HG02588 (cell line): ENCODE results near the gene CALML5.

Experiments used
- ATAC-seq: cut with Tn5 transposase; IDR thresholded peaks from one replicate; pipeline ENCODE4 v1.9.1; 2021; ENCODE audit warnings: mild to moderate bottlenecking, moderate library complexity; ENCODE audit not compliant: unreplicated experiment

CALML5 gene

DNA sequence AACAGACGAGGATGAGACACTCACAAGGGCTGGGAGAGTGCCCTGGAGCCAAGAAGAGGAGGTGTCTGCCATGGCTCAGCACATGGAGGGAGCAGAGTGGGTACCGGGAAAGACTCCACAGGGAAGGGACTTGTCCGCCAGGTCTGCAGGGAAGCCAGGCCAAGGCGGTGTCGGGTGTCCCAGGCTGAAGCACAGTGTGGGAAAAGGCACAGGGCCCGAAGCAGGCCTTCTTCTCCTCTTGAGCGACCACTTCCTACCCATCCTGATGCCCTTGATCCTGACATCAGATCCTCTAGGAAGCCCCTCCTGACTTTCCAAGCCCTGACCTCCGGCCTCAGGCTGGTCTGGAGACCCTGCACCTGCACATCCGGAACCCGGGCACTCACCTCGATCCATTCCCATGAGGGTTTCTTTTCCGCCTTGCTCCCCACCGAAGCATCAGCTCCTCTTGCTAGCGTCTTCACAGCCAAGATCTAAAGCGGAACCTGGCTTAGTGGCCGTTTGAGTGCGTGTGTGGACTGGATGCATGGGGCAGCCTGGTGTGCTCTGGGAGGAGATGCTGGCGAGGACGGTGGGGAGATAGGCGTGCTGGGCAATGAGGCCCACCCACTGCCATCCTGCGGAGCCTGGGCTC is 33.8 kb upstream of the CALML5 start:
- no peak for ATAC-seq

DNA sequence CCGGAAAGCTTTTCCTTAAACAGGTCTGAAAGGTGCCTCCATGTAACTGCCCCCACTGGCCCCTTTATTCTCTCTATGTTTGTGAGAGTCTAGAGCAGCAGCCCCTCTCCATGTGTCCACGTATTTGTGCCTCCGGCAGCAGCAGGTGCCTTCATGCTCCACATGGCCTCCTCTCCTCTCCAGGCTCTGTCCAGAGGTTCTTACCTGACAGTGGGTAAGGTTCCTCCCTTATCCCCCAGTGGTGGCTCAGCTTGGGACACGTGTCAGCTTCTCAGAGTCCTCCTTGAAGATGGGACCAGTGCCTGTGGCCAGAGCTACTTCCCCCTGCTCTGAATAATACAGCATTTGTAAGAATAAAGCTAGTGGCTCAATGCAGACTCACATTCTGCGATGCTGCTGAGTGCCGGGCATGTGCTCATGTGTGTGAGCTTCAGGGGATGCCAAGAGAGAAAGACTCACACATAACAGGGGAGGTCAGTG is 33.3 kb upstream of the CALML5 start:
- no peak for ATAC-seq

DNA sequence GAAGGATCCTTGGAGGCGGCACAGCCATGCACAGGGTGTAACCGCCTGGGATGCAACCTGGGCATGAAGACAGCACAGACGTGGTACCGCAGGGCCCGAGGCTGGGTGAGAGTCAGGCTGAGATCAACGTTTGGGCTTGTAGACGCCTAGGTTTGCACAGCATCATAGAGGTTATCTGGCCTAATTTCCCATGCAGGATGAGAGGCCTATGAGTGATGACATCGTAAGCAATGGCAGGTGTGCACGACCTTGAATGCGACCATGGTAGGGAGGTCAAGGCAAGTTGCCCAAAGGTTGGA is 32.9 kb upstream of the CALML5 start:
- ATAC-seq = no peak

DNA sequence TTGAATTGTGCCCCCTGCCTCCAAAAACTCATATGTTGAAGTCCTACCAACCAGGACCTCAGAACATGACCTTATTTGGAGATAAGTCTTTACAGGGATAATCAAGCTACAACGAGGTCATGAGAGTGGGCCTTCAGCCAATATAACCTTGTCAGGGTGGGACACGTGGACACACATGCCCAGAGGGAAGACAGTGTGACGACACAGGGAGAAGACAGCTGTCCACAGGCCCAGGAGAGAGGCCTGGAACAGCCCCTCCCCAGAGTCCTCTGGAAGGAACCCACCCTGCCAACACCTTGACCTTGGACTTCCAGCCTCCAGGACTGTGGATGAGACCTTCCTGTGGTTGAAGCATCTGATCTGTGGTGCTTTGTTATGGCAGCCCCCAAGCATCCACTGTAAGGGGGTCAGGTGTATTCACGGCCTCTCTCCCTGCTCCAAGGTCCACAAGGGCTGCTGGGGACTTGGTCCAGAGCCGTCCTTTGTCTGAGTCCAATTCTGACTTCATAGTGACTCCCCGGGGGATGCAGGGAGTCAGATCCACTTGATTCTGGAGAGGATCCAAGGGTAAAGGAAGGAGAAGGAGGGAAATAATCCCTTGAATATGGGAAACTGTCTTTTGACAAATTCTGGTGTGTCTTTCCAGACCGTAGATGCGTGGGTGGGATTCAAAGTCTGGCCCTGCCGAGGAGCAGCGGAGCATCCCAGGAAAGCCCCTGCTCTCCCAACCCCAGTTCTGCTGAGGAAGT is 32.4 kb upstream of the CALML5 start:
- no peak for ATAC-seq

DNA sequence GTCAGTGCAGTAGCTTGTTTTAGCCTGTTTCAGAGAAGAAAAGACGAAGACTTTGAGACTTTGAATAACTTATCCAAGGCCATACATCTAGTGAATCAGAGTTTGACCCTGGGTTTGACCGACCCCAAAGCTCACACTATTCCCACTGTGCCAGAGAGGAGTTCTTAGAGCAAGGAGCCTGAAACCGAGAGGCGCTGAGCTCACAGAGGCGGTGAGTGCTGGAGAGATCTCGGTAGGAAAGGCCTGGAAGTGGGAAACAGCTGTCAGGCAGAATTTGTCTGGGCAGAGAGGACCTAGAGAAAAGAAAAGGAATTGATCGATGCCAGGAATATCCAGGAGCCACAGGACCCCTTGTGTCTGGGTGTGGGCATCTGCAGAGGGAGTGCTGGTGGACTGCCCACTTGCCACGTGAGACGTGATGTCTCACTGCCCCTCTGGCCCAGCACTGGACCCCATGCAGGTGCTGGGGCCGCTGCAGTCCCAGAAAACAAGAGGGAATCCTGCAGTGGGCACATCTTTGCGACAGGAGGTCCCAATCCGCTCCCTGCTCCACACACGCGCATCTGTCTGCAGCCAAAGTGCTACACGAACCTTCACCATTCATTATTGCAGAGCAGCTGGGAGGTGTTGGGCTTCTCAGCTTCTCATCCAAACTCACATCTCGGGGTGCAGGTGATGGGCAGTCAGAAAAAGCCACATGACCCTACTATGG is 31.6 kb upstream of the CALML5 start:
- ATAC-seq = no peak

DNA sequence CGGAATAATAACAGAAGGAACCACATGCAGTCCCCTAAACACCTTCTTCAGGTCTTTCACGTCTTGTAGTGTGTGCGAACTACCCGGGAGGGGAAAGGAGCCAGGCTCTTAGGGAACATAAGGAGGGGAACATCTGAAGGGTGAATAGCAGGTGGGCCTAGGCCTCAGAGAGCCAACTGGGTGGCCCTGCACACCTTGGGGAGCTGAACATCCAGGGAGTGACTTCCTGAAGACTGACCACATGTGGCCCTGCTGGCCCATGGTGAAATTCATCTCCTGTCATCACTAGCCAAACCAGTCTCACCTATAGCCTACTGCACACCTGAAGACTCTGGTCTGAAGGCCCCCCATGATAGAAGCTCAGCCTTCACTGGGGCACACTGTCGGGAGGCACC is 31.0 kb upstream of the CALML5 start:
- ATAC-seq = no peak

DNA sequence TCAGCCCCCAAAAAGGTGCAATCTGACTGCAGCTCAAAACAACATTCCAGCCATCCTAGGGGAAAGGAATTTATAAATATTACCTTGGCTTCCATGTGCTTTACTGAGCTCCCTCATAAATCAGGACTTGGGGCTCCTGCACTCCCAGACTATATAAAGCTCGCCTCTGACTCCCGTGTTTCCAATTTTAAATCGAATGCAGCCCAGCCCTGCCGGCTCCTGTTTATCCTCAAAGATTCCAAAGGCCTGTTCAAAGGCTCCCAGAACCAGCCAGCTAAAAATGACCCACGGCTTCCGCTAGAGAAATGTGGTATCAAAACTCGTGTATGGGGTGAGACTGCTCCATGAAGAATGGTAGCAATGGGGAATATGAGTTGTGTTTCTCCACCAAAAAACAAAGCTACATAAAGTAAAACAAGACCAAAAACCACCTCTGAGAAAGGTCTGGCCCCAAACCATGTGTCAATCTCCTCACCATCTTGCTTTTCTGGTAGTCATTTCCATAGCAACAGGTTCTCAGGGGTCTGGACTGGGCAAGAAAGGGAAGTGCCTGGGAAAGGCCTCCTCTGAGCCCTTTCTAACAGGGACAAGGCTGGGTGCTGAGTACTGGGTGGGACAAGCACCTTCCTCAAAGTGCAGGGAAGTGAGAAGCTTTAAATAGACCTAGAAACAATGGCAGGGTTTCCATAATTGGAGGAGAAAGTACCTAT is 30.5 kb upstream of the CALML5 start:
- ATAC-seq = no peak

DNA sequence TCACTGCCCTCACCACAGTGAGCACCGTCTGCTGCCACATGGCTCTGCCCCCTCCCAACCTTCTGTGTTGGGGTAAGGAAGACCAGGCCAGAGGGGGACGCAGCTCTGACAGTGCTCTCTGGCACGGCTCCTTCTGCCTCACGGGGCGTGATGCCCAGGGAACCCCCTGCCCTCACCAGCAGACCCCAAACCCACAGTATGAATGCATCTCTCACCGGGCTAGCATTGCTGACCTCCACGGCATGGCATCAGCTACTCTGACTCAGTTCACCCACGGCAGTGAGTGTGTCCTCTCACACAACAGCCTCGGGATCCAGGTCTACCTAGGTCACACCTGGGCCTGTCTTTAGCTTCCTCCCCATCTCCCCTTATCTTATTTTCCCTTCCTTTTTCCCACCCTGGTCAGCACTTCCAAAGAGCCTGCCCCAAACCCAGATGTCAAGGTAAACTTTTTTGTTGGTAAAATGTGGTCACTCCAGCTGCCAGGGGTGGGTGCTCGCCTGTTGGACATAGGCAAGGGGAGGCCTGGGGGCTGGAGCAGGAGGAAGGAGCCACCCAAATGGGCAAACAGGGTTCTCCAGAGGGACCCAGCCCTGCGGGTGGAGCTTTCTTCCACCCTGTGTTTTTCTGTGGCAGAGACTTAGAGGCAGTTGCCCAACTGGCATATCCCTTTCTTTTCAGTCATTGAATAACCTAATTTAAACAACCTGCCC is 29.8 kb upstream of the CALML5 start:
- no peak for ATAC-seq

DNA sequence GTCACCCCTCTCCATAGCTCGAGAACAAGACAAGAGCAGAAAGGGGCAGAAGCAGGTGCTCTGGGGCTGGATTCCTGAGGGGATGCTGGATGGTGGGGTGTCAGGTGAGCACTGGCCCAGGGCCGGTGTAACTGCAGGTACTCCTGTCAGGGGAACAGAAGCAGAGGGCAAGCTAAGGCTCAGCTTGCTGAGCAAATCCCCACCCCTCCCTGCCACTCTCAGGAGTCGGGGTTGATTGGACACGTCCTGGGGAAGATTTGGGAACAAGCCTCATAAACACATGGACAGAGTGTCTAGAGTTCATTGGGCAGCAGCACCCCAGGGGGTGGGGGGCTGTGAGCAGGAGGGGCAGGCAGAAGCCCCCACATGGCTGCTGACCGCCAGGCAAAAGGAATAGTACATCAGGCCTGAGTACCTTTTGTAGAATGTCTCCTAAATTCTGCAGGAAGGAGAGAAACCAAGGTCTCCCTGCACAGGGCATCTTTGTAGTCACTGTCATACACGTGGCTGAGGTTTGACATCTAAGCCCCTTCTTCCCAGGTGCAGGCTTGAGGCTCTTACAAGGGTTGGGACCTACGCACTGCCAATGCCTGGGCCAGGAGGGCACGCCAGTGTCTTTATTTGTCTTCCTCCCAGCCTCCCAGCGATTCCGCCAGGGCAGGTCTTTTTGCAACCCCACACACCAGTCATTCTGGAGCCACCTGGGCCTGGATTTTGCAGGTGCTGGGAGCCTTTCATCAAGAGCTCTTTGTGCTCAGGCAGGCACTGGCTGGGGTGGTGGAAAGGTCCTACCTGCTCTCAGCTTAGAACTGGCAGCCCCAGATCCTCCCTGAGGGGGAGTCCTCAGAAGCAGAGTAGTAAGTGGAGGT is 28.2 kb upstream of the CALML5 start:
- no peak for ATAC-seq

DNA sequence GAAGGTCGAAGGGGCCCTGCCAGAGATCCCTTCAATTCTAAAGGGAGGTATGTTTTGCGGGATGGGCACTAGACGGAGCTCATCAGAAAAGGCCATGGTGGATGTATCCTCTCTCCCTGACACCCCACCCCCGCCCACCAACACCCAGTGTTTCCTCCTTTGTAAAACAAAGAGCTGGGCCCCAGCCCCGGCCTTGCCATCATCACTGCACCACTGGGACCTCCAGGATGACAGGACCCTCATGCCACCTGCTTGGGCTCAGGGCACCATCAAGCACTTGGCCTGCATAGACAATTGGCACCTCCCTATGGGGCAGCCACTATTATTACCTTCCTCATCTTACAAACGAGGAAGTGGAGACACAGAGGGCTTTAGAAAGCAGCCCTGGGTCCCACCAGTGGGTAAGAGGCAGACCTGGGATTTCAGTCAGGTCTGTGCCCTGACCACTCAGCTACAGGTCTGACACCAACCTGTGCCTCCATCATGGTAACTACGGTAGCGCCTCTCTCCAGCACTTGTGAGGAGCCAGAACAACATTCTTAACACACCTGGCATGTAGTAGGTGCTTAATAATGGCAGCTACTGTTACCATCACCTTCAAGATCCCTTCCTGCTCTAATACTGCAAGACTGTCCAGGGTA is 27.4 kb upstream of the CALML5 start:
- no peak for ATAC-seq

DNA sequence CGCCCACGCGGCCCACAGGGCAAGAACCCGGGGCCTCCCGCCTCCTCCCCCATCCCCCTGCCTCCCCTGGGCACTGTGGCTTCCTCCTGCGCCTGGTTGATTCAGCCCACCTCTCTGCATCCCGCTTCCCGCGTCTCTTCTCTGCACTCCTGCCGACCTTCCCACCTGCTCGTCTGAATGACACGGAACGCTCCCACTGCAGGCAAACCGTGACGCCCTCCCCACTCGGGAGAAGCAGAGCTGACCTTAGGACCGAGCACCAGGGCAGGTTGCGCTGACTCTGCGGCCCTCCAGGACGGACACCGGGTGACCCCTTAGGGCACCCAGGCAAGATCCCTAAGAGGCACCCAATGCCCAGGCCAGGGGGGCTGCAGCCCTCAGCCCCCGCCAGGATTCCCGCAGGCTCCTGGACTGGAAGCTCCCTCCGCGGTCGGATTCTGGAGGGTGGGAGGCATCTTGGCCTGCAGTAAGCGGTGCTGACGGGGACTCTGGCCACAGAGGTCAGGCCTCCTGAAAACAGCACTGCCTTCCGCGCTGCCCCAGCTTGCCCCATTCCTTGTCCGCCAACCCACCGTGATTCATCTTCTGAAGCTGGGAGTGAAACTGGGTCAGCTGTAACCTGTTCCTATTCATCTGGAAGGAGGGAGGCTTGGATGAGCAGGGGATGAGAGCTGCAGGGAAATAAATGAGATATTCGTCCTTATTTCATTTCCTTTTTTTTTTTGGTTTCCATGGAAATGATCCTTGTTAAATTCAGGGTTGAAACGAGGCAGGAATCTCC is 26.4 kb upstream of the CALML5 start:
- no peak for ATAC-seq

DNA sequence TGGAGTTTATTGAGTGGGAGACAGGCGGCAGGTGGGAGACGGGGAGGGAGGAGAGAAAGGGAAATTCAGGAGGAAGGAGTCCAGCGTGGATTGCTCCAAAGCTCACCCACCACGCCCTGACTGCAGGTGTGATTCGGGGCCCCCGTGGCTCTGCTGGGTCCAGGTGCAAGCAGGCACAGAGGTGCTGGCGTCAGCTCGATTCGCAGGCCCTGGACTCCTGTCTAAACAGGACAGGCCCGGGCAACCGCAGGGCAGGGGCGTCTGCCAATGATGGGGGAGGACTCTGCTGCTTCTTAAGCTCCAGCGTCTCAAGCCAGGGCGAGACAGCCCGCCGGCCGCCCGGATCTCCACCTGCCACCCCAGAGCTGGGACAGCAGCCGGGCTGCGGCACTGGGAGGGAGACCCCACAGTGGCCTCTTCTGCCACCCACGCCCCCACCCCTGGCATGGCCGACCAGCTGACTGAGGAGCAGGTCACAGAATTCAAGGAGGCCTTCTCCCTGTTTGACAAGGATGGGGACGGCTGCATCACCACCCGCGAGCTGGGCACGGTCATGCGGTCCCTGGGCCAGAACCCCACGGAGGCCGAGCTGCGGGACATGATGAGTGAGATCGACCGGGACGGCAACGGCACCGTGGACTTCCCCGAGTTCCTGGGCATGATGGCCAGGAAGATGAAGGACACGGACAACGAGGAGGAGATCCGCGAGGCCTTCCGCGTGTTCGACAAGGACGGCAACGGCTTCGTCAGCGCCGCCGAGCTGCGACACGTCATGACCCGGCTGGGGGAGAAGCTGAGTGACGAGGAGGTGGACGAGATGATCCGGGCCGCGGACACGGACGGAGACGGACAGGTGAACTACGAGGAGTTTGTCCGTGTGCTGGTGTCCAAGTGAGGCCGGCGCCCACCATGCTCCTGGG is 25.5 kb upstream of the CALML5 start, which contains the start of gene CALML3:
Gene CALML3, plus strand, starts transcription at position 321 of the 920 bp plus-strand sequence. Its CDS starts 125 bp downstream, at position 446.
- ATAC-seq = no peak

DNA sequence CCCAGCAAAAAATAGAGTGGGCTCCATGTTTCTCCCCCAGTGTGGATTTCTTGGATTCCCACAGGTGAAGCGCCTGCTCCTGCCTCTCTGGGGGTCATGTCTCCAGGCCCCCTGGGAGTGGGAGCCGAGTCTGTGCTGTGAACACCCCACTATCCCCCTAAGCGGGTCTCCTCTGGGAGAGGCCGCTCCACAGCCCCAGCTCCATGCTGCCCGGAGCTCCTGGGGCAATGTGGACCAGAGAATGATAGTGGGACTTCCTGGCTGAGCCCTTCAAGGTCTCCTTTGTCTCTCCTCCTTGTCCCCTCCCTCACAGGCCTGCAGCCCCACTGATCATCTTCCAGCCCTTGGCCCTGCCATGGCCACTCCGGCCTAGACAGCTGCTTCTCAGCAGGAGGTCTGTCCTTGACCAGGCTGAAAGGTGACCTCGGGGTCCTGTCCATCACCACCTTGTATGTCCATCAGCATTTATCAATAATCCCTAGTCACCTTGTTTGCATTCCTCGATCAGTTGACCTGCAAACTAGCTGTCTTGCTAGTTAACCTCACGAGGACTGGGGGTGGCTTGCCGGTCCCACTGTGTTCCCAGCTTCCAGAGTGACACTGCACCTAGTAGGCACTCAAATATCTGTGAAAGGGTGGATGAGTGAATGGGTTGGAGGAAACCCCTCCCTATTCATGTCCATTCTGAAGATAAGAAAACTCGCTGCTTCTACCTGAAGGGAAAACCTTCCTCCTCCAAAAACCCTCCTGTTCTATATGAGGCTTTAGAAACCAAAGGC is 24.6 kb upstream of the CALML5 start:
- no peak for ATAC-seq

DNA sequence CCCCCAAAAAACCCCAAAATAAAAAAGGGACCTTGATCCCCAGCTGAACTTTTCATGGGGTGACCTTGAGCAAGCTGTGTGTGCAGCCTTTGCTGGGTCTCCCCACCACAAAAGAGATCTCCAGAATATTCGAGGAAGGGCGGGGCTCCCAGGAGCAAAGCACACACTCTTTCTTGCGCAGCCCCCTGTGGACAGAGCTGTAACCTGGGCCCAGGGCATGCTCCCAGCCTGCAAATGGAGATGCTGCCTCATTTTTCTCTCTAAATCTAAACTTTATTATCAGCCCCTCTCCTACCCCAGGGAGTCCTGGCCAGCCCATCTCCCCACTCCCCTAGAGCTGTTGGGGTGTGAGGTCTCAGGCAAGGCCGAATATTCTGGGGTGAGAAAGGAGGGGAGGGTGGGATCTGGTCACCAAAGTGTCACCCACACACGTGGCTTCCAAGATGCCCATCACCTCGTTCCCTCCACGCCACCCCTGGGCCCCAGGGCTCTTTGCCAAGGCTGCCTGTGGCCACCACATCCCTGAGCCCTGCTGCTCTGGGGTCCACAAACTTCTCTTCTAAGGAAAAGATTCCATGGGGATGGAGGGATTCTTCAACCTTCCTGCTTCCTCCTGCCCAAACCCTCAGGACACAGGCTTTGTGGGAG is 23.7 kb upstream of the CALML5 start:
- ATAC-seq = no peak

DNA sequence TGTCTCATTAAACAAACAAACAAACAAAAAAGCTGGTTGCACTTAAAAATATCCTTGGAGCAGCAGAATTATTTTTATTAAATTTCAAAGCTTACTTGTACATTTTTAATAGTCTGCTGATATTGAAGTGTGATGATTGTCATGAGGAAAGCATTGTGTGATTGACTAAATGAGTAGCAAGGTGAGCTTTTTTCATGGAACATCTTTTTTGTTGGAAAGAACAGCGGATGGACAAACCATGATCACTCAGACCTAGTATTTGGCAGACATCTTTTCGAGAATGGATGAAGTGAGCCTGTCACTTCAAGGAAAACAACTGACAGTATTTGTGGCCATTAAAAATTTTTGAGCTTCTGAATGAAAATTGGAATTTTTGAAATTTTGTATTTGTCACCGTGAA is 19.7 kb upstream of the CALML5 start:
- ATAC-seq = no peak

DNA sequence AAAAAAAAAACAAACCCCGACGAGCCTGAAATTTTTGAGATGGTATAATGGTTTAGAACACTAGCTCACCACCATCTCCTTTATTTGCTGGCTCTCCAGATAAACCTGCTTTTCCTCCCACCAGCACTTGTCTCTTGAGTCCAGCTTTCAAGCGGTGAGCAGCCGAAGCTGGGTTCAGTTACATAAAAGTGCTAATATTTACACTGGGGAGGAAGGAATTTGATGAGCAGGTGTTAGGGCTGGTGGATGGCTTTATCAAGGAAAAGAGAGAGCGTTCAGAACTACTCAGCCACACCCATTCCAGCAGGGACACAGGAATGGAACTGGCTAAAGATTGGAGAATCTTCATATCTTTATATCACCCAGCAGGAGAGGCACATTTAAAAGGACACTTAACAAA is 18.8 kb upstream of the CALML5 start:
- no peak for ATAC-seq
